Pulmonary artery endothelial cell (primary cell): ENCODE data around the gene FHOD3. TPM values are rescaled to one million over a fixed set of nuclear protein-coding genes. Genes with fewer than 3 reads are reported as not detected.
"Not testable (repeated sequence)": the region's sequence is repeated elsewhere in the genome, so short reads cannot be mapped to it uniquely, and the experiment has no call there.

Experiments used
- DNase-seq: peaks from one replicate; pipeline ENCODE4 v3.0.0-alpha.2; 2011; ENCODE audit warnings: low read depth, low spot score
- total RNA-seq: library from RNA; depleted of rRNA; stranded (reverse); fragments of >200 nt; gene quantifications from 2 replicates; pipeline ENCODE4 v1.2.3, GENCODE V29; 2014

FHOD3 gene
- total RNA-seq, 1 donor from 2014 or later = 0.07 TPM

- no peak for DNase-seq
Observed at GRCh38 chr18:36348331-36348730, 50.8 kb downstream of the FHOD3 start.

GRCh38 chr18:36348971-36349417, 51.5 kb downstream of the FHOD3 start:
- DNase-seq = no peak

DNA sequence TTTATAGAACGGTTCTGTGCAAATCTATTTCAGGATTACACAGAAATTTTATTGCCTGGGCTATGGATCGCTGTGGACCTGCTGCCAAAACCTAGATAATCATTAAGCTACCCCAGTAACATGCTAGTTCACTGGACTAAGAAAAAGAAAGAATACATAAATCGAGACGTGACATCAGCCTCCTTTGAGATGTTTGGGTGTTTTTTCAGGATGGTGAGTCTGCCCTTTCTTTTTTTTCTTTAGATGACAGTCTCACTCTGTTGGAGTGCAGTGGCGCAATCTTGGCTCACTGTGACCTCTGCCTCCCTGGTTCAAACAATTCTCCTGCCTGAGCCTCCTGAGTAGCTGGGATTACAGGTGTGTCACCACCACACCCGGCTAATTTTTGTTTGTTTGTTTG, 52.0 kb downstream of the FHOD3 start:
- DNase-seq = no peak

DNA sequence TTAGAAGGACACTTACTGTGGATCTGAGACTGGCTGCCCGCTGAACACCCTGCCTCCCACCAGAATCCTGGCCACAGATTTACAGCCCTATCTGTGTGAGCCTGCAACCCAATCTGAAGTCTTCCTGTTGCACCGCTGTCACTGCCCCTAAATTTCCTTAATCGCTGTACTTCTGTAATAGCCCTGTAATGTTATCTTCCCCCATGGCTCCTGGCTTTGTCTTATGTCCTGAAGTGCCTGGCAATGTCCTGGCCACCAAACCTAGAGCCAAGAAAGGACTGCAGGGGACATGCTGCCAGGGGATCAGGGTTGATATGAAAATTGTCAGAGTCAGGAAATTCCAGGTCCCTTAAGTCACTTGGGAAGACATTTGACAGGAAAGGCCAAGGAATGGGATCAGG, 52.7 kb downstream of the FHOD3 start:
- DNase-seq = no peak

GRCh38 chr18:36350839-36351469, 53.4 kb downstream of the FHOD3 start:
- DNase-seq = no peak

GRCh38 chr18:36352384-36352783, 54.9 kb downstream of the FHOD3 start:
- no peak for DNase-seq

- DNase-seq = no peak
Observed at GRCh38 chr18:36354989-36355388, 57.5 kb downstream of the FHOD3 start.

GRCh38 chr18:36355511-36355910, 58.0 kb downstream of the FHOD3 start:
- no peak for DNase-seq

- DNase-seq = not testable (repeated sequence)
Observed at GRCh38 chr18:36356741-36357140, 59.2 kb downstream of the FHOD3 start.

DNA sequence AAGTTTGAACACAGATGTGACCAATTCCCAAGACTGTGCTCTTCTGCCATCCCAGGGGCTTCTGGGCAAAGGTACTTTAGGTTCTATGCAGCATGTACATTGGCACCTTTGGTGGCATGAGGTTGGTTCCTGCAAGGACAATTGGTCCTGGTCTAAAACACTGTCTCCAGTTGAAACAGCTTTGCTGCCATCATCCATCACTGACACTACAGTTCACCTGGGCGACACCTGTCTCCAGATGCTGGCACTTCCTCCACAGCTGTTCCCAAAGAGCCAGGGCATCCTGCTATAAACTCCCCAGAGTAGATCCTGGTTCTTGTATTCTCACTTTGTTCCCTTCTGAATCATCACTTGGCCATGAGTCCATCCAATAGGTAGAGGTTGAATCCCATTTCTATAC, 60.6 kb downstream of the FHOD3 start:
- no peak for DNase-seq

DNA sequence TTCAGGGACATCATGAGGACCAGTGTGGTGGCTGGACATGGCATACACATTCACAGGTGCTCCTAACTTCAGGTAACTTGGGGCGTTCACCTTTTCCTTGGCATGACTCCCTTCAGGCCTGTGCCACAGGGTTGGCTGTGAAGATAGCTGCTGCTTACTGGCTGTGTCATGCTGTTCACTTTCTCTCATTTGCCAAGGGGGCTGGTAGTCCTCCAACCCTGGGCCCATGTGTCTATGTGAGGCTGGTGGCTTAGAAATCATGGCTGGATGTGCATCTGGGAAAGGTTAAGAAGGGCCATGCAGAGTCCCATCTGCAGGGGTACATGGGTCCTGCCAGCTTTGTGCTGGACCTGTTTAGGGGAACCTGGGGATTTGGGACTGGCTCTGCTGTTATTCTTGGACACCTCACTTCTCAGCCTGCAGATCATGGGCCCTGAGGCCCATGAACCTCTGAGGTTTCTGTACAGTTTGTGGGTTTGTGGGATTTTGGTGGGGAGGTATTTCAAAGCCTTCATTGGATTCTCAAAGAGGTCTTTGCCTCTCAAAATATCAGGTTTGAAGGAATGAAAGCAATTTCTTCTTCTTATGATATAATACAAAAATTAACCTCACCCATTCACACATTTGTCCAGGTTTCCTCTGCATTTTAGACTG, 62.9 kb downstream of the FHOD3 start:
- DNase-seq = no peak

DNA sequence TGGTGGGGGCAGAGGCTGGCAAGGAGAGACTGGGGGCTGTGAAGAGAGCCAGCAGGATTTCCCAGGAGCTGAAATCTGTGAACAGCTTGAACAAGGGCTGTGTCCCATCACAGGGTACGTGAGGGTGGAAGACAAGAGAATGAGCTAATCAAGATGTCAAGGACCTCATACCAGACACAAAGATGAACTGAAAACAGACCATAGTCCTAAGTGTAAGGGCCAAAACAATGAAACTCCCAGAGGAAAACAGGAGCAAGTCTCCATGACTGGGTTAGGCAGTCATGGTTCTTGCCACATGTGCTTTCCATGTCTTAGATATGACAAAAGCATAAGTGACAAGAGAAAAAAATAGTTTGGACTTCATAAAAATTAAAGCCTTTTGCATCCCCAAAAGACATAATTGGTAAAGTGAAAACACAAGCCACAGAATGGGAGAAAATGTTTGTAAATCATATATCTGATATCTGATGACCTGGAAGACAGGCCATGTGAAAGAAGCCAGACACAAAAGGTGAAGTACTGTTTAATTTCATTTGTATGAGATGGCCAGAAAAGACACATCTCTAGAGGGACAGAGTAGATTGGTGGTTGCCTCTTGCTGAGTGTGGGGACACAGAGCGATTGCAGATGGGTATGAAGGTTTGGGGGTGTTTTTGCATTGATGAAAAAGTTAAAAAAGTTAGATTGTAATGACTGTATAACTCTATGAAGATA, 67.6 kb downstream of the FHOD3 start:
- no peak for DNase-seq

- no peak for DNase-seq
Observed at GRCh38 chr18:36365836-36366775, 68.6 kb downstream of the FHOD3 start.

DNA sequence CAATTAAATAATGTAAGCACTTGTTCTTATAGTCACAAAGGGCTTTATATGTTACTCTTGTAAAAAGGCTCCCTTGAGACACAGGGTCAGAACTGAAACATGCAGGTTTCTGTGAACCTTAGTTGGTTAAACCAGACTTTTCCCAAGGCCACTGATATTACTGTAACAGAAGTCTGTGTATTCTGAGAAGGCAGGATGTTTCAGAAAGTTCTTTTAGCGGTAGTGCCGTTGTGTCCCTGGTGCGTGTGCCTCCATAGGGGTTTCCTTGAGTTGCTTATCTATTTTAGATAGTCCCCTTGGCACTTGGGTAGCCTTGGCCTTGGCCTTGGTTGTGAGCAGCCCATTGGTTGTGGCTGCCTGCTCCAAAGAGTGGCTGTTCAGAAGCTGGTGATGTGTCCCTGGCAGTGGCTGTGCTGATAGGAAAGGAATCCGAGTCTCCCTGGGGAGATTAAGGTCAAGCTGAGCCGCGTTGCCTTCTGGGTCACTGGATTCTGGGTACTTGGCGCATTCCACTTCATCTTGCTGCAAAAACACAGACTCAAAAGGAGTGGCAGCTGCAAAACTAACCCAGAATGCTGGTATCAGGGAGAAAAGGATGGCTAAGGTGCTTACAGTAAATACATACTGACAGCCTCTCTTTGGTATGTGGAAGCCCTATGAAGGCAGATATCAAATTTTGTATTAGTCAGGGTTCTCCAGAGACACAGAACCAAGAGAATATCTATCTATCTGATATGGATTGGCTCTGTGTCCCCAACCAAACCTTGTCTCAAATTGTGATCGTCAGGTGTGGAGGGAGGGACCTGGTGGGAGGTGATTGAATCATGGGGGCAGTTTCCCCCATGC, 69.7 kb downstream of the FHOD3 start:
- DNase-seq = no peak

- DNase-seq = no peak
Observed at GRCh38 chr18:36368889-36369288, 71.4 kb downstream of the FHOD3 start.

DNA sequence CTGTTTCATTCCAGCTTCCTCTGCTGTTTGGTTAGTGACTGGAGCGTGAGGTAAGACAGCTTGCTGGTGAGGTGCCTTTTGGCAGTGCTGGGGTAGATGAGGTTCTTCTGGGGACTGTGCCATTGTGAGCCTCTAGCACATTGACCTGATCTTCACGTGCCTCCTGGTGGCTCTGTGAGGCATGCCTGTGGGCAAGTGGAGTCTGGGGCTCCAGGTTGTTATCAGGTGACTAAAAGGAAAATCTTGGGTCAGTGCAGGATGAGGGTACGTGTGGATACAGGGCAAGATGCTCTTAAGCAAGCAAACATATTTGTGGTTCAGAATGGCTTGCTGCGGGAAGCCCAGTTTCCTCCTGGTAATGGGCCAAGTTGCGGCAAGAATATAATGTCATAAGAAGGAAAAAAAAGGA, 75.4 kb downstream of the FHOD3 start:
- DNase-seq = no peak

- no peak for DNase-seq
Observed at GRCh38 chr18:36374262-36374661, 76.7 kb downstream of the FHOD3 start.

GRCh38 chr18:36375118-36375517, 77.6 kb downstream of the FHOD3 start:
- DNase-seq = no peak

DNA sequence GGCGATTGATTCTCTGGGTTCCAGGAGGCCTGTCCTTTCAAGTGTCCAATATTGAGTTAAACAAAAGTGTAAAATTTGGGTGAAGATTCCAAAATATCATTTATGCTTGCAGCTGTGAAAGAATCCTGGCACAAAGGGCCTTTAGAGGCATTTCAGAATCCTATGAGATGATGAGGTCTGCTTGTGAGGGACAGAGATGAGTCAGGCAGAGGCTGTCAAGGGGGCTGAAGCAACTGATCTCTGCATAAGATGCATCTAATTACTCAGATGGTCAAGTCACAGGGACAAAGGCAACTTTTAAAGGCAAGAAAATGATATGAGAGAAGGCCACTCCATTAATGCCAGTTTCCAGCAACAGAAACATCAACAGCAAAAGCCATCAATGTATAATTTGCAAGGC, 78.8 kb downstream of the FHOD3 start:
- no peak for DNase-seq

DNA sequence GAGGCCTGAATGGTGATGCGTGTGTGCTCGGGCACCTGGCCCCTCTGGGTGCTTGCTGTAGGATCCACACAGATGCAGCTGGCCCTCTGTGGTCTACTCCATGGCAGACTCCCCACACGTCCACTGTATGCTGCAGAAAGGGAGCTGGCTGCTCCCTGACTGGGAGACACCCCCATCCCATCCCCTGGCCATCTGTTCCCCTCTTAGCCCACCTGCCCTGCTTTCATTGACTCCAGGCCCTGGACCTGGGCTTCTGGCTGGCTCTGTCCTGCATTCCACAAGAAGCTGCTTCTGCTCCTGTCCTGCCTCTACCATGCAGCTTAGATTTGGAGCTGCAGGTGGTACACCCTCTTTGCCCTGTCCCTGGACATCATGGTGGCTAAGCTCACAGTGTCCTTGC, 80.1 kb downstream of the FHOD3 start:
- DNase-seq = no peak

DNA sequence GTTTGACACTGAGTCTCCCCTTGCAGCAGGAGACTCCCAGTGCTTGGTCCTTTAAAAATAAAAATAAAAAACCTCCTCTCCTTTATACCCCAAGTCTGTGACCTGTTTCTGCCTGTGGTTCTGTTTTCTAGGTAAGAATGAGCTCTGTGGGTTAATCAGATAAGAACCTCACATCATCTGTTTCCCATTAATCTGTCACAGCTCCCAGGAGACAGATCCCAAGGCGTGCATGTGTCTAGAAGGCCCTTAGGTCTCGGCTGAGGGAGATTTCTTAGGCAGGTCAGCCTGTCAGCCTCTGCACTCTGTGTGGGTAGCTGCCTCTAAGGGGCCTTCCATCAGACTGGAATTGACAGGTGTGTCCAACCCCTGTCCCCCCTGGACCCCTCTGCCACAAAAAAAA, 80.7 kb downstream of the FHOD3 start:
- no peak for DNase-seq
